SK-N-SH treated with all-trans-retinoic acid at 6 μM for 48 hours (cell line): ENCODE results near the gene TAOK1.
A peak's percentile ranks its signal among the peaks of the same experiment; 100 is the strongest.

Experiments used
- ATAC-seq: fragments of 200-7000 bp; cut with Tn5 transposase; 3 replicates; pipeline ENCODE4 v1.9.1; 2020; ENCODE audit warnings: mild to moderate bottlenecking, moderate library complexity
- ARNTL ChIP-seq: fragments of 450-650 bp; formaldehyde crosslinking; IDR thresholded peaks from 2 replicates; pipeline ENCODE4 v1.5.0; 2020; ENCODE audit warnings: low read depth, mild to moderate bottlenecking, moderate library complexity, borderline replicate concordance
- BACH2 ChIP-seq: fragments of 250-450 bp; sonication (Bioruptor Pico); IDR thresholded peaks from 2 replicates; pipeline ENCODE4 v1.9.0; 2021; ENCODE audit warnings: mild to moderate bottlenecking, borderline replicate concordance
- CSDC2 ChIP-seq: fragments of 250-450 bp; sonication (Bioruptor Pico); IDR thresholded peaks from 2 replicates; pipeline ENCODE4 v1.5.0; 2020; ENCODE audit warnings: mild to moderate bottlenecking, moderate library complexity
- ESRRG ChIP-seq: fragments of 250-450 bp; sonication (Bioruptor Pico); IDR thresholded peaks from 2 replicates; pipeline ENCODE4 v1.6.1; 2021; ENCODE audit warnings: mild to moderate bottlenecking
- GLIS3 ChIP-seq: fragments of 250-450 bp; sonication (Bioruptor Pico); IDR thresholded peaks from 2 replicates; pipeline ENCODE4 v1.5.0; 2020; ENCODE audit warnings: mild to moderate bottlenecking, moderate library complexity
- ISL1 ChIP-seq: fragments of 250-450 bp; sonication (Bioruptor Pico); IDR thresholded peaks from 2 replicates; pipeline ENCODE4 v2.1.2; 2022; ENCODE audit warnings: mild to moderate bottlenecking, moderate library complexity
- OSR1 ChIP-seq: fragments of 250-450 bp; sonication (Bioruptor Pico); IDR thresholded peaks from 2 replicates; pipeline ENCODE4 v1.8.0; 2022; ENCODE audit warnings: moderate library complexity, mild to moderate bottlenecking, inconsistent platforms
- PPARA ChIP-seq: fragments of 250-450 bp; sonication (Bioruptor Pico); IDR thresholded peaks from 2 replicates; pipeline ENCODE4 v1.5.0; 2020; ENCODE audit warnings: mild to moderate bottlenecking, borderline replicate concordance
- RARB ChIP-seq: fragments of 250-450 bp; sonication (Bioruptor Pico); IDR thresholded peaks from 2 replicates; pipeline ENCODE4 v1.8.0; 2021; ENCODE audit warnings: mild to moderate bottlenecking, moderate library complexity
- SNAI2 ChIP-seq: fragments of 250-450 bp; sonication (Bioruptor Pico); IDR thresholded peaks from 2 replicates; pipeline ENCODE4 v1.5.0; 2020; ENCODE audit warnings: mild to moderate bottlenecking, moderate library complexity
- TOX ChIP-seq: fragments of 250-450 bp; sonication (Bioruptor Pico); IDR thresholded peaks from 2 replicates; pipeline ENCODE4 v1.8.0; 2021; ENCODE audit warnings: mild to moderate bottlenecking, moderate library complexity, borderline replicate concordance
- ZC3H10 ChIP-seq: fragments of 250-450 bp; sonication (Bioruptor Pico); IDR thresholded peaks from 2 replicates; pipeline ENCODE4 v1.5.1; 2021; ENCODE audit warnings: mild to moderate bottlenecking, moderate library complexity
- ZFP3 ChIP-seq: fragments of 250-450 bp; sonication (Bioruptor Pico); IDR thresholded peaks from 2 replicates; pipeline ENCODE4 v1.5.0; 2020; ENCODE audit warnings: mild to moderate bottlenecking, moderate library complexity
- ZFP30 ChIP-seq: fragments of 450-650 bp; formaldehyde crosslinking; IDR thresholded peaks from 2 replicates; pipeline ENCODE4 v1.5.0; 2022; ENCODE audit warnings: mild to moderate bottlenecking, moderate library complexity
- ZNF565 ChIP-seq: fragments of 450-650 bp; formaldehyde crosslinking; conservative IDR thresholded peaks from 2 replicates; pipeline ENCODE4 v1.5.0; 2020; ENCODE audit warnings: low read depth, mild to moderate bottlenecking, moderate library complexity
- ZNF70 ChIP-seq: fragments of 450-650 bp; formaldehyde crosslinking; IDR thresholded peaks from 2 replicates; pipeline ENCODE4 v1.5.0; 2020; ENCODE audit warnings: mild to moderate bottlenecking, moderate library complexity
- ZNF8 ChIP-seq: fragments of 450-650 bp; formaldehyde crosslinking; IDR thresholded peaks from 2 replicates; pipeline ENCODE4 v1.5.0; 2020; ENCODE audit warnings: mild to moderate bottlenecking, moderate library complexity
- TF ChIP-seq, protein P1 (sequence below): fragments of 250-450 bp; sonication (Bioruptor Pico); IDR thresholded peaks from 2 replicates; pipeline ENCODE4 v1.8.0; 2021; ENCODE audit warnings: low read depth, mild to moderate bottlenecking, moderate library complexity, borderline replicate concordance
- TF ChIP-seq, protein P2 (sequence below): fragments of 250-450 bp; sonication (Bioruptor Pico); IDR thresholded peaks from 2 replicates; pipeline ENCODE4 v1.5.0; 2020; ENCODE audit warnings: mild to moderate bottlenecking, moderate library complexity
- TF ChIP-seq, protein P3 (sequence below): fragments of 250-450 bp; sonication (Bioruptor Pico); IDR thresholded peaks from 2 replicates; pipeline ENCODE4 v1.5.1; 2020; ENCODE audit warnings: low read depth, mild to moderate bottlenecking, moderate library complexity

TAOK1 gene

DNA sequence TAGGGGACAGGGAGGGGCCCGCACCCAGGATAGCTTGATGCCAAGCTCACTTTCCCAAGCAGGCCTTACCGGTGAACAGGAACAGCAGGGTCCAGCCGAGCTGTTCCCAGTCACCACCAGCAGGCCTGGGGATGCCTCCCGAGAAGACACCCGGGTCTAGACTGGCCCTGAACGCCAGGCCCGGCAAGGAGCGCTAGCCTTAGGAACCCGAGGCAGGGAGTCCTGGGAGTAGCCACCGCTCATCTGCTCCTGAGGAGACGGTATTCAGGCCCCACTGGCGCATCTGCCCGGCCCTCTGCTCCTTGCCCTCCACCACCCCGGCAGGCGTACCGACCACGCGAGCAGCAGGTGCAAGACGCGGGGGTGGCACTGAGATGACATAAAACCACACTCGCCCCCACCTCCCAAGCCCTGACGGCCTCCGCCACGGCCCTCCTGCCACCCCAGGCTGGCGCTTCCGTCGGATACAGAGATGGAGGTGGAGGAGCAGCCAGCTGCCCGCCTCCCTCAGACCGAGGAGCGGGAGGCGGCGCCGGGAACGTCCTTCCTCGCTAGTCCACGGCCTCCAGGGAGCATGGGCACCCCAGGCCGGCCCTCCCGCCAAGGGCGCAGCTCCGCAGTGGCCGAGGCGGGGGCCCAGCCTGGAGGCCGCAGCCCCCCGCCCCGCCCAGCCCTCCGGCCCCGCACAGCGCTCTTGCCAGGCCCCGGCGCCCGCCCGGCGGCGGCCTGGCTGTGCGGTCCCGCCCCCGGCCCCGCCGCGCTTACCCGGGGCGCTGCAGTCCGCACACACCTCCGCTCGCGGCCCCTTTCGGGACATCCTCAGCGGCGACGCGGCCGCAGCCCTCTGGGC, 198.6 kb downstream of the TAOK1 start:
- ATAC-seq, result peak; percentile 6

DNA sequence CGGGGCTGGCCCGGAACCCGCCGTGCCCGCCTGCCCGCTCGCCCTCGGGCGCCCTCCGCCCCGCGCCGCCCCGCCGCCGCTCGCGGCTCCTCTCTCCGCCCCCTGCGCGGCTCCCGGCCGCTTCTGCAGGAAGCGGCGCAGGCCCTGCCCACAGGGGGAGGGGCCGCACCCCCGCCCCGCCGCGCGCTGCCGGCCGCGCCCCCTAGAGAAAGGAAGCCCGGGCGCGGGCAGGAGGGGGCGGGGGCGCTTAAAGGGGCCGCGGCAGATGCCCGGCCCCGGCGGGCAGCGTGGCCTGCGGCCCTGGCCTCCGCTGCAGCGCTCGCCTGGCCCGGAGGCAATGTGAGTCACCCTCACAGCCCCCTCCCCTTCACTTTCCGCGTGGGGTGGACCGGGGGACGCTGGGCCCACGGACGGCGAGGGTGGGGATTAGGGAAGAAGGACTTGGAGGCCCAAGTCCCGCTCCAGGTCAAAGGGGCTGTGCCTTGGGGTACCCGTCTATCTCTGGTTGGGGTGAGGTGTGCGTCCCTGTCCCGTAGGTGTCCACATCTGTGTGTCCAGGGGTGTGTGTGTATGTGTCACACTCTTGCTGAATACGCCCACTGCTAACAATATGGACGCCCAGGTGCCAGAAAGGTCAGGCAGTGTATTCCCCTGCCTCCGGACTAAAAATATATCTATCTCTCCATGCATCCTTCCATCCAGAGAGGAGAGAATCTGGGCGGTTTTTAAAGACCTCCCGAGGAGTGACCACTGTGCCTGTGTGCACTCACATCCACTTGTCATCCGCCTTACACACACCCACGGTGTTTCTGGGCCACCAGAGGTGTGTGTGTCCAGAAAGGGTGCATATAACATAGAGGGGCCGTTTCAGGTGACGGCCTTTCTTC, 199.6 kb downstream of the TAOK1 start, which contains the start of gene GIT1:
Gene GIT1 (minus strand): TSS at position 125 of the 887 bp plus-strand sequence. CDS start 270 bp downstream, outside the sequence.
- ATAC-seq, result peak; percentile 45
- TF ChIP-seq, protein P1, sequence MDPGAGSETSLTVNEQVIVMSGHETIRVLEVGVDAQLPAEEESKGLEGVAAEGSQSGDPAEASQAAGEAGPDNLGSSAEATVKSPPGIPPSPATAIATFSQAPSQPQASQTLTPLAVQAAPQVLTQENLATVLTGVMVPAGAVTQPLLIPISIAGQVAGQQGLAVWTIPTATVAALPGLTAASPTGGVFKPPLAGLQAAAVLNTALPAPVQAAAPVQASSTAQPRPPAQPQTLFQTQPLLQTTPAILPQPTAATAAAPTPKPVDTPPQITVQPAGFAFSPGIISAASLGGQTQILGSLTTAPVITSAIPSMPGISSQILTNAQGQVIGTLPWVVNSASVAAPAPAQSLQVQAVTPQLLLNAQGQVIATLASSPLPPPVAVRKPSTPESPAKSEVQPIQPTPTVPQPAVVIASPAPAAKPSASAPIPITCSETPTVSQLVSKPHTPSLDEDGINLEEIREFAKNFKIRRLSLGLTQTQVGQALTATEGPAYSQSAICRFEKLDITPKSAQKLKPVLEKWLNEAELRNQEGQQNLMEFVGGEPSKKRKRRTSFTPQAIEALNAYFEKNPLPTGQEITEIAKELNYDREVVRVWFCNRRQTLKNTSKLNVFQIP (CRISPR knock-in tag), result no peak
- TF ChIP-seq ZNF70 (CRISPR knock-in tag) (no peak), ESRRG (CRISPR knock-in tag) (no peak), PPARA (CRISPR knock-in tag) (no peak), BACH2 (CRISPR knock-in tag) (no peak), ZNF565 (CRISPR knock-in tag) (no peak), OSR1 (CRISPR knock-in tag) (no peak)

More for the DNA sequence above, 198.6 kb downstream of the TAOK1 start:
- TF ChIP-seq OSR1 (CRISPR knock-in tag) (no peak), ZC3H10 (CRISPR knock-in tag) (no peak)

DNA sequence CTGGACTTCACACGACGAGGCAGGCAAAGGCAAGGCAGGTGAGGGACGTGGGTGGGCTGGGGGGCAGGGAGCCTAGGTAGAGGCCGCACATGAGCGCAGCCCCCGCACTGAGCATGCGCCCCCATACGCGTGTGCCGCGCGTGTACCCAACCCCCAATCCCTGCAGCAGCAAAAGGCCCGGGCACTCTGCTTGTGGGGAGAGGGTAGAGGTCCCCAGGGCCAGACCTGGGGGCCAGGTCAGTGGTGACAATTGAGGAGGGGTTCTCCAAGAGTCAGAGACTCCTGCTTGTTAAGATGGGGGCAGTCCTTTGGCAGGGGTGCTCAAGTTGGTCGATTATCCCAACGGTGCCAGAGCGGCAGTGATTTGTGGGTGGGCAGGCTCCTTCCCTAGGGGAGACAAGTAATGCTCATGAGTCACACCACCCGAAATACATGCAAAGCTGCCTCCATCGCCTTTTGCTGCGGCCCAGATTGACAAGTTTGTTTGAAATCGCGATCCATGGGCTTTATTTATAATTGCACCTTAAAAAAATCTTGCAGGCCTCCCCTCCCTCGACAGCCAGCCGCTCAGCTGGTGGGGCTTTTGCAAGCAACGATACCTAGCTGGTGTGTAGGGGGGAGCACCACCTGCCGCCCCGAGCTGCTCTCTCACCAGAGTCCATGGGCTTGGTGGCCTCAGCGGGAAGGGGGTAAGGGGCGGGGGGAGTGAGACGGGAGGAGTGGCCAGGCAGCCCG, 200.4 kb downstream of the TAOK1 start:
- no peak for TF ChIP-seq OSR1 (CRISPR knock-in tag)
- no peak for TF ChIP-seq PPARA (CRISPR knock-in tag)
- TF ChIP-seq ZNF70 (CRISPR knock-in tag), result no peak
- no peak for TF ChIP-seq ZC3H10 (CRISPR knock-in tag)
- TF ChIP-seq ESRRG (CRISPR knock-in tag), result no peak
- no peak for TF ChIP-seq CSDC2 (CRISPR knock-in tag)
- no peak for TF ChIP-seq RARB (CRISPR knock-in tag)
- TF ChIP-seq GLIS3, result no peak
- no peak for TF ChIP-seq ZNF565 (CRISPR knock-in tag)
- no peak for TF ChIP-seq SNAI2 (CRISPR knock-in tag)
- TF ChIP-seq ZFP30 (CRISPR knock-in tag), result no peak
- no peak for TF ChIP-seq ISL1 (CRISPR knock-in tag)
- TF ChIP-seq, protein P2, sequence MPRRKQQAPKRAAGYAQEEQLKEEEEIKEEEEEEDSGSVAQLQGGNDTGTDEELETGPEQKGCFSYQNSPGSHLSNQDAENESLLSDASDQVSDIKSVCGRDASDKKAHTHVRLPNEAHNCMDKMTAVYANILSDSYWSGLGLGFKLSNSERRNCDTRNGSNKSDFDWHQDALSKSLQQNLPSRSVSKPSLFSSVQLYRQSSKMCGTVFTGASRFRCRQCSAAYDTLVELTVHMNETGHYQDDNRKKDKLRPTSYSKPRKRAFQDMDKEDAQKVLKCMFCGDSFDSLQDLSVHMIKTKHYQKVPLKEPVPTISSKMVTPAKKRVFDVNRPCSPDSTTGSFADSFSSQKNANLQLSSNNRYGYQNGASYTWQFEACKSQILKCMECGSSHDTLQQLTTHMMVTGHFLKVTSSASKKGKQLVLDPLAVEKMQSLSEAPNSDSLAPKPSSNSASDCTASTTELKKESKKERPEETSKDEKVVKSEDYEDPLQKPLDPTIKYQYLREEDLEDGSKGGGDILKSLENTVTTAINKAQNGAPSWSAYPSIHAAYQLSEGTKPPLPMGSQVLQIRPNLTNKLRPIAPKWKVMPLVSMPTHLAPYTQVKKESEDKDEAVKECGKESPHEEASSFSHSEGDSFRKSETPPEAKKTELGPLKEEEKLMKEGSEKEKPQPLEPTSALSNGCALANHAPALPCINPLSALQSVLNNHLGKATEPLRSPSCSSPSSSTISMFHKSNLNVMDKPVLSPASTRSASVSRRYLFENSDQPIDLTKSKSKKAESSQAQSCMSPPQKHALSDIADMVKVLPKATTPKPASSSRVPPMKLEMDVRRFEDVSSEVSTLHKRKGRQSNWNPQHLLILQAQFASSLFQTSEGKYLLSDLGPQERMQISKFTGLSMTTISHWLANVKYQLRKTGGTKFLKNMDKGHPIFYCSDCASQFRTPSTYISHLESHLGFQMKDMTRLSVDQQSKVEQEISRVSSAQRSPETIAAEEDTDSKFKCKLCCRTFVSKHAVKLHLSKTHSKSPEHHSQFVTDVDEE (CRISPR knock-in tag), result no peak
- TF ChIP-seq, protein P1 (CRISPR knock-in tag), result no peak
- TF ChIP-seq, protein P3, sequence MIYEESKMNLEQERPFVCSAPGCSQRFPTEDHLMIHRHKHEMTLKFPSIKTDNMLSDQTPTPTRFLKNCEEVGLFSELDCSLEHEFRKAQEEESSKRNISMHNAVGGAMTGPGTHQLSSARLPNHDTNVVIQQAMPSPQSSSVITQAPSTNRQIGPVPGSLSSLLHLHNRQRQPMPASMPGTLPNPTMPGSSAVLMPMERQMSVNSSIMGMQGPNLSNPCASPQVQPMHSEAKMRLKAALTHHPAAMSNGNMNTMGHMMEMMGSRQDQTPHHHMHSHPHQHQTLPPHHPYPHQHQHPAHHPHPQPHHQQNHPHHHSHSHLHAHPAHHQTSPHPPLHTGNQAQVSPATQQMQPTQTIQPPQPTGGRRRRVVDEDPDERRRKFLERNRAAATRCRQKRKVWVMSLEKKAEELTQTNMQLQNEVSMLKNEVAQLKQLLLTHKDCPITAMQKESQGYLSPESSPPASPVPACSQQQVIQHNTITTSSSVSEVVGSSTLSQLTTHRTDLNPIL, result no peak
- TF ChIP-seq BACH2 (CRISPR knock-in tag), result no peak
- TF ChIP-seq TOX, result no peak
- no peak for TF ChIP-seq ZFP3
- no peak for TF ChIP-seq ARNTL (CRISPR knock-in tag)
- TF ChIP-seq ZNF8, result no peak
- peak; percentile 29 for ATAC-seq
